HG03196 (cell line): ENCODE results near the gene ZNF446.
"Not testable (repeated sequence)": the region's sequence is repeated elsewhere in the genome, so short reads cannot be mapped to it uniquely, and the experiment has no call there.

Experiments used
- ATAC-seq: cut with Tn5 transposase; IDR thresholded peaks from one replicate; pipeline ENCODE4 v1.9.1; 2021; ENCODE audit not compliant: unreplicated experiment

The ZNF446 gene

DNA sequence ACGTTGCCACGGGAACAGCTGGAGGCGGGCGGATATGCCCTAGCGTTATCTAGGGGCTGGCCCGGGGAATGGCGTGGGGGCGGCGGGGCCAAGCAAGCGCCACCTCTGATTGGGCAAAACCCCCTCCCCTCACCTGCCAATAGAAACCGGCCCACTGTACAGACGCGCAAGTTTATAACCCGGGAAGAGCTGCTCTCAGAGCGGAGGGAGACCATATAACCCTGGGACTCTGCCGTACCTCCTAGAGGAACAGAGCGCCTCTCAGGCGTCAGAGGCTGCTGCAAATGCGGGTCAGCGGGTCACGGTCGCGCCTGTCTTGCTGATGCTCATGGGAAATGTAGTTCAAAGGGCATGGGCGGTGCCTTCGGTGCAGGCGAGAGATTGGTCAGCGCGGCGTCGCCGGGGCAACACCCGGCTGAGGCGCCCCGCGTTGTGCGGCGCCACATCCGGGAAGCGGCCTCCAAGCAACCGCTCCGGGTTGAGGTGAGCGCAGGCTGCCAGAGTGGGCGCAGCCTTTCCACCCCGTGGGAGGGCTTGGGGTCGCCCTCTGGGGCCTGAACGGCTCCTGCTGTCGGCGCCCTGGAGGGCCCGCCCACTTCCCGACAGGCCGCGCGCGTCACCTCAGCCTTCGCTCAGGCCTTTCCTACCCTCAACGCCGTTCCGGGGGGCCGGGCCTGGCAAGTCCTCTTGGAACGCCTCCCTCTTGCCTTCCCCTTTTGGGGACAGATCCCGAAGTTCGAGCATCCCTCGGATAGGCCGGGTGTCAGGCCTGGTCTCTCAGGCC, at the start of gene ZNF446:
ZNF446 (plus strand) TSS at position 639 of the 784 bp plus-strand sequence. CDS start 867 bp downstream, outside the sequence.
- ATAC-seq: peak; percentile 77

DNA sequence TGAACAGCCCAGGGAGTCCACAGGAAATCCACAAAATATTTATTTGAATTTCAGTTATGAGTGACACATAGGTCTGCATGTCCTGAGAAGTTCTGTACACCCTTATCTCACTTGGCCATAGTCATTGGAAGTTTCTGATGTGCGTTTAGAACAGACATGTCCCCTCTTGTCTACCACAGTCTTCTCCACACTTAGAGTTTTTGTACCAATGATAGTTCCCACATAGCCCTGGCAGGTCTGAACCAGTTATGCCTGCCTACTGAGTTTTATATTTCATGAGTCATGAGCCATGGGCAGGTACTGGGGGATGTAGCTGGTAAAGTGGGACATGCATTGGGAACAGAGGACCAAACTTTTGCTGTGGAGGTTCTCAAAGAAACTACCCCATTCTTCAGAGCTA, 47.5 kb upstream of the ZNF446 start:
- no peak for ATAC-seq

DNA sequence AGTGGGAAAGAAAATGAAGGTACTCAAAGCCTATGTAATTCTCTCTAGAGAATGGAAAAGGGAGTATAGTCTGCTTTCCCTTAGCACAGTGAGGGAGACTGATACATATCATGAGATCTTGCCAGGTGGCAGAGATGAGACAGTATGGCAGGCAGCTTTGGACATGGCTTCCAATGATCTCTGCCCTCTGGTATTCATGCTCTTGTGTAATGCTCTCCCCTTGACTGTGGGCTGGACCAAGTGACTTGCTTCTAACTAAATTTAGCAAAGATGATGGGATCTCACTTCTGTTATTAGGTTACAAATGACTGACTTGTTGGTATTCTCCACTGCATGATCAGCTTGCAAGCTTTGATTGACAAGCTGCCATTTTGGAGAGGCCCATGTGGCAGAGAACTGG, 46.4 kb upstream of the ZNF446 start:
- no peak for ATAC-seq

DNA sequence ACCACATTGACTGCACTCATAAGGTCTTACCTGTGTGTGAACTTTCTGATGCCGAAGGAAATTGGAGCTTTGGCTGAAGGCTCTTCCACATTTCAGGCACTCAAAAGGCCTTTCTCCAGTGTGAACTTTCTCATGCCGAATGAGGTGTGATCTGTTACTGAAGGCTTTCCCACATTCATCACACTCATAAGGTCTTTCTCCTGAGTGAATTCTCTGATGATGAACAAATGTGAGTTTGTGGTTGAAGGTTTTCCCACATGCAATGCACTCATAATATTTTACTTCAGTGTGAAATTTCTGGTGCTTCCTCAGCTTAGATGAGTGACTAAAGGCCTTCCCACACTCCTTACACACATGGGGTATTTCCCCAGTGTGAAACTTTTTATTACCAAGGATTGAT, 41.9 kb upstream of the ZNF446 start:
- ATAC-seq: no peak

DNA sequence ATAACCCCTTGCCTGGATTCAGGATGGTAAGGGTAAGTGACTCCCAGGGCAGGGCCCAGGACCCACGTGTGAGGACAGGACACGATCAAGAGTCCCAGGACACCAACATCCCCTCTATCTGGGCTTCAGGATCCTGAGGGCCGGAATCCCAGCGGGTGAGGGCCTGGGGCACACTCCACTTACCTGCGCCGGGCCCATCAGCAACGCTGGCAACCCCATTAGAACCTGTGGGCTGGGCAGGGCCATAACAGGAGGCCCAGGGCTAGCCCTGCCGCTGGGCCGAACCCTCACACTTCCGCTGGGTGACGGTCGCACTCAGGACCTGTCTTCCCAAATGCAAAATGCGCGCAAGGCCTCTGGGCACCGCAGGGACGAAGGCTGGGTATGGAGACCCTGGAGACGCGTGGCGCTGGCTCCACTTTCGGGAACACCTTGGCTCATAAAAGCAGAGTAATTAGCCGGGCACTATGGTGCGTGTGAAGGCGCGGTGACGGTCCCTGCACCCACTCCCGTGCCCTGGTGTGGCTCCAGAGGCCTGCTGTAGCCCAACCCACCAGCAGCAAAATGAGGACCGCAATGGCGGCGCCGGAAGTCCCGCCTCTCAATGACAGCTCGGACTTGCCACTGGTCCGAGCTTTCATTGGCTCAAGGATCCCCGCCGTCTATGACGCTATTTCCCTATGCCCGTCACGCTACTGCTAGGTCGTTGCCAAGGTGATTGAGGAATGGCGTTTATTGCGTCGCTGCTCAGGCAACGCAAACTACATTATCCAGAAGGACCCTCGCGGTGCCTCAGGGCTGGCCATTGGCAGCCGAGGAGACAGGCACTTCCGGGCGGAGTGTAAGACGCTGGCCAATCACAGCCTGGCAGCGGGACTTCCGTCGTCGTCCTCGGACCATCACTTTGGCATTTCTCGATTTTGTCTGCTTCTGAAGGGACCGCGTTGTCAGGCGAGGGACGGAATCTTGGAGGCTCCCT, 36.3 kb upstream of the ZNF446 start, which contains the start of gene ZNF132:
ZNF132 (minus strand) TSS at position 578 of the 979 bp plus-strand sequence; CDS start at position 246, 332 bp downstream.
- ATAC-seq: peak; percentile 96

DNA sequence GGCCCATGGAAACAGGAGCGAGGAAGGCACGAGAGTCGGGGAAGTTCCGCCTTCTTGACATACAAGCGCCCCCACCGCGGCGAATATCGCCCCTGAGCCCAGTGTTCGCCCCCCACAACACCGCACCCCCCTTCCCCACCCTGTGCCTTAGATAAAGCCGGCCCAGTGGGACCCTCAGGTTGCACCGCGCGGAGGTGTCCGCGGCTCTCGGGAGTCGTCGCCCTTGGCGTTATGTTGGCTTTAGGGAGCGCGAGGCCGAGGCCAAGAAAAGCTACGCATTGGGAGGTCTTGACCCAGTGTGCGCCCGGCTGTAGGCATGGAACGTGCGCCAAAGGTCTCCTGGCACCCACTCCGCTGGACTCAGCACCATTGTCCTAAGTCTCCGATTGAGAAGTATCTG, 35.6 kb upstream of the ZNF446 start:
- ATAC-seq: no peak

DNA sequence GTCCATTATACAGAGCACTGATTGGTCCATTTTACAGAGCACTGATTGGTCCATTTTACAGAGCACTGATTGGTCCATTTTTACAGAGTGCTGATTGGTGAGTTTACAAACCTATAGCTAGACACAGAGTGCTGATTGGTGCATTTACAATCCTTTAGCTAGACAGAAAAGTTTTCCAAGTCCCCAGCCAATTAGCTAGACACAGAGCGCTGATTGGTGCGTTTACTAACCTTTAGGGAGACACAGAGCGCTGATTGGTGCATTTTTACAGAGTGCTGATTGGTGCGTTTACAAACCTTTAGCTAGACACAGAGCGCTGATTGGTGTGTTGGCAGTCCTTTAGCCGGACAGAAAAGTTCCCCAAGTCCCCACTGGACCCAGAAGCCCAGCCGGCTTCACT, 33.2 kb upstream of the ZNF446 start:
- ATAC-seq: not testable (repeated sequence)

DNA sequence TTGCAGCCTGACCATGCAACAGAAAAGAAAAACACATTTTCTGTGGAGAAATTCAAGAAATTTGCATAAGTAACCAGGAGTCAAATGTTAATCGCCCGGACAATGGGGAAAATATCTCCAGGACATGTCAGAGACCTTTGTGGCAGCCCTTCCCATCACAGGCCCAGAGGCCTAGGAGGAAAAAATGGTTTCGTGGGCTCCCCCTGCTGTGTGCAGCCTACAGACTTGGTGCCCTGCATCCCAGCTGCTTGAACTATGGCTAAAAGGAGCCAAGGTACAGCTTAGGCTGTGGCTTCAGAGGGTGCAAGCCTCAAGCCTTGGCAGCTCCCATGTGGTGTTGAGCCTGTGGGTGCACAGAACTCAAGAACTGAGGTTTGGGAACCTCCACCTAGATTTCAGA, 27.3 kb upstream of the ZNF446 start:
- ATAC-seq: not testable (repeated sequence)

DNA sequence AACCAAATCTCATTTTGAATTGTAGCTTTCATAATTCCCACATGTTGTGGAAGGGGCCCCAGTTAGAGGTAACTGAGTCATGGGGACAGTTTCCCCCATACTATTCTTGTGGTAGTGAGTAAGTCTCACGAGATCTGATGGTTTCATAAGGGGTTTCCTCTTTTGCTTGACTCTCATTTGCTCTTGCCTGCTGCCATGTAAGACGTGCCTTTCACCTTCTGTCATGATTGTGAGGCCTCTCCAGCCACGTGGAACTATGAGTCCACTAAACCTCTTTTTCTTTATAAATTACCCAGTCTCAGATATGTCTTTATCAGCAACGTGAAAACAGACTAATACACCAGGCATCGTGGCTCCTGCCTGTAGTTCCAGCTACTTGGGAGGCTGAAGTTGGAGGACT, 26.2 kb upstream of the ZNF446 start:
- ATAC-seq: not testable (repeated sequence)

DNA sequence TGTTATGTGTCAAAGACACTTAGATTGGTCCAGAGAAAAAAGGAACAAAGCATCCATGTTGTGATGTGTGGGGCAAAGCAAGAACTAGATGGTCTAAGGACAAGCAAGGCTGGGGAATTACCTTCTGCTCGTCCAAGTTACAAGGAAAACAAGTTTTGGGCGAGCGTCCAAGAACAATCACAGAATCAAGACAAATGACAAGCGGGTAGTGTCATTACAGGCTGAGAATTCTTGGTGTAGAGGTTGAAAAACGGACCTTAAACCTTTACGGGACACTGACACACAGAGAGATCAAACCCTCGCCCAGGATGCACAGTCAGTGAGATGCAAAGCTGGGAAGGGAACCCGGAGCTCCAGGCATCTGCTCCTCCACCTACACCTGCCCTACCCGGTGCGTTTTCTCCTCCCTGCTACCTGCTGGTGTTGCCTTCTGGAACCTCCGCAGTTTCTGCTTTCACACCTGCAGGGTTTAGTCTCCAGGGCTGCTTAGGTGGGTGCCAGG, 25.2 kb upstream of the ZNF446 start:
- ATAC-seq: no peak

DNA sequence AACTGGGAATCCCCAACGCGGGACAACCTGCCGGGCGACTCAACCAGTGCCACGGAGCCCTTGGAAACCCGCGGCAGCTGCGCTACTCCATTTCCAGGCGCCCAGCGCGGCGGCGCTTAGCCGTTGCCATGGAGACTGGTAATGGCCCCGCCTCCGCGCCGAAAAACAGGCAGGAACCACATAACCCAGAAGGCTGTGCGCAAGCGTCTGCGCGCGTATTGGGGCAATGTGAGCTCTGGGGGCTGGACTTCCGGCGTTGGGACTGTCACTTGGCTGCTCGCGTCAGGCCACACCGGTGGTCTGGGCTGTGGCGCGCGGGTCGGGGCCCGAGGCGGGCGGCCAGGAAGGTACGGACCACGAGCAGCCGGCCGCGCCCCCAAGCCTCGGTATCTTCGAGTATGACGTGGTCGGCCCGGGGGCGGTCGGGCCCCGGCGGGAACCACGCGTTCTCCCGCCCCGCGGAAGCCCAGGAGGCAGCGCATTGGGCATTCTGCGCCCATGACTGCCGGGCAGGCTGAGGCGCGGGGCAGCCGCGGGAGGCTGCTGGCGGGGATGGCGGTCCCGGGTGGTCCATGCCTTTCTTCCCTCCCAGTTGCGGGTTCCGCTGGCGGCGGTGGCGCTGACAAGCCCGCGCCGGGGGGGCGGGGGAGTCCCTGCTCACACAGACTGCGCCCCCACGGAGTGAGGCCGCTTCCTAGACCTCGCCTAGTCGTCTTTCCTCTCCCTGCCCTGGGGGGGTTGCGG, 24.6 kb upstream of the ZNF446 start, which contains the start of gene ZNF324B:
ZNF324B (plus strand) TSS at position 265 of the 744 bp plus-strand sequence. CDS start 2,080 bp downstream, outside the sequence.
- ATAC-seq: peak; percentile 87

DNA sequence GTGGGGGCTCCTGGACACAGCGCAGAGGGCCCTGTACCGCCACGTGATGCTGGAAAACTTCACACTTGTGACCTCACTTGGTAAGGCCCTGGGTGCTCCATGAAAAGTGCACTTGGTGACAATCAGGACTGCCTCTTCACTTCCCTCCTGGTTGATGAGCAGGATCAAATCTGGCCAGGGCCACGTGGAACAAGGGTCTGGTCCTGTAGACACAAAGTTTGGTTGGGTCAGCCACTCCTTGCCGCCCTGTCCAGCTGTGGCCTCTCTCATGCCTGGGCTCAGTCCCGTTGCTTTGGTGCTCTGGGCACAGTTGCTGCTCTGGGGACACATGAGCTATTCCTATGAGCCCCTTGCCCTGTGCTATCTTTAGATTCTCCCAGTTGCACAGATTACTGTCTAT, 22.4 kb upstream of the ZNF446 start:
- no peak for ATAC-seq

DNA sequence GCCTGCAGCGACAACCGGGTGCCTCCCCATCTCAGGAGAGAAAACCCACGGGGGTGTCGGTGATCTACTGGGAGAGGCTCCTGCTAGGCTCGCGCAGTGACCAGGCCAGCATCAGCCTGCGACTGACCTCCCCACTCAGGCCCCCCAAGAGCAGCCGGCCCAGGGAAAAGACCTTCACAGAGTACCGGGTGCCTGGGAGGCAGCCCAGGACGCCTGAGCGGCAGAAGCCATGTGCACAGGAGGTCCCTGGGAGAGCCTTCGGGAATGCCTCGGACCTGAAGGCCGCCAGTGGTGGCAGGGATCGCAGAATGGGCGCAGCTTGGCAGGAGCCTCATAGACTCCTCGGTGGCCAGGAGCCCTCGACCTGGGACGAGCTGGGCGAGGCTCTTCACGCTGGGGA, 20.8 kb upstream of the ZNF446 start:
- no peak for ATAC-seq

DNA sequence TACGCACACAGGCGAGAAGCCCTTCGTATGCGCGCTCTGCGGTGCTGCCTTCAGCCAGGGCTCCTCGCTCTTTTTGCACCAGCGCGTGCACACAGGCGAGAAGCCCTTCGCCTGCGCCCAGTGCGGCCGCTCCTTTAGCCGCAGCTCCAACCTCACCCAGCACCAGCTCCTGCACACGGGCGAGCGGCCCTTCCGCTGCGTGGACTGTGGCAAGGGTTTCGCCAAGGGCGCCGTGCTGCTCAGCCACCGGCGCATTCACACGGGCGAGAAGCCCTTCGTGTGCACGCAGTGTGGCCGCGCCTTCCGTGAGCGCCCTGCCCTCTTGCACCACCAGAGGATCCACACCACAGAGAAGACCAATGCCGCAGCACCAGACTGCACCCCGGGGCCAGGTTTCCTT, 20.0 kb upstream of the ZNF446 start:
- ATAC-seq: no peak

DNA sequence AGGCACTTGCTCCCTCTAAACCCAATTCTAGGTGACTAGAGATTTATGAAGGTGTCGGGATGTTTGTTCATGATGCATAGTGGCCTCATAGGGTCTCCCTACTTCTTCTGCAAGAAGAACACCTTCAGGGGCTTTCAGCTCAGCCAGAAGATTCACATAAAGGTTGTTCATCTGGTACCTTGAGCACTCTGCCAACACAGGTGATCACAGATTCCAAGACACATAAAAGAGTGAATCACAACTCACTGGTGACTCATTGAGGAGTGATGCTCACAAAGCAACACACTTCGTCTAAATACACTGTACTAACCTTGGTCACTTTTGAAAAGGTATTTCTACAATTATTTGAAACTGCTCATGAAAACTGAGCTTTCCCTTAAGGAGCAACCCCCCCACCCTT, 16.1 kb upstream of the ZNF446 start:
- no peak for ATAC-seq

DNA sequence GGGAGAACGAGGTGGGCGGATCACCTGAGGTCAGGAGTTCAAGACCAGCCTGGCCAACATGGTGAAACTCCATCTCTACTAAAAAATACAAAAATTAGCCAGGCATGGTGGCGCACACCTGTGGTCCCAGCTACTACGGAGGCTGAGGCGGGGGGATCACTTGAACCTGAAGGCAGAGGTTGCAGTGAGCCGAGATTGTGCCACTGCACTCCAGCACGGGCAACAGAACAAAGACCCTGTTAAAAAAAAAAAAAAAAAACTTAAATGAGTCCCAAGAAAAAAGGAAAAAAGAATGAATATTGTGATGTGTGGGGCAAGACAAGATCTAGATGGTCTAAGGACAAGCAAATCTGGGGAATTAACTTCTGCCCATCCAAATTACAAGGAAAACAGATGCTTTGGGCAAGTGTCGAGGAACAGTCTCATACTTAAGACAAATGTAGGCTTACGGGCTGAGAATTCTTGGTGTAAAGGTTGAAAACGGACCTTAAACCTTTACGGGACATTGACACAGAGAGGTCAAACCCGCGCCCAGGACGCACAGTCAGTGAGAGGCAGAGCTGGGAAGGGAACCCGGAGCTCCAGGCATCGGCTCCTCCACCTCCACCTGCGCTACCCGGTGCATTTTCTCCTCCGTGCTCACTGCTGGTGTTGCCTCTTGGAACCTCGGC, 9.9 kb upstream of the ZNF446 start:
- ATAC-seq: peak; percentile 21

DNA sequence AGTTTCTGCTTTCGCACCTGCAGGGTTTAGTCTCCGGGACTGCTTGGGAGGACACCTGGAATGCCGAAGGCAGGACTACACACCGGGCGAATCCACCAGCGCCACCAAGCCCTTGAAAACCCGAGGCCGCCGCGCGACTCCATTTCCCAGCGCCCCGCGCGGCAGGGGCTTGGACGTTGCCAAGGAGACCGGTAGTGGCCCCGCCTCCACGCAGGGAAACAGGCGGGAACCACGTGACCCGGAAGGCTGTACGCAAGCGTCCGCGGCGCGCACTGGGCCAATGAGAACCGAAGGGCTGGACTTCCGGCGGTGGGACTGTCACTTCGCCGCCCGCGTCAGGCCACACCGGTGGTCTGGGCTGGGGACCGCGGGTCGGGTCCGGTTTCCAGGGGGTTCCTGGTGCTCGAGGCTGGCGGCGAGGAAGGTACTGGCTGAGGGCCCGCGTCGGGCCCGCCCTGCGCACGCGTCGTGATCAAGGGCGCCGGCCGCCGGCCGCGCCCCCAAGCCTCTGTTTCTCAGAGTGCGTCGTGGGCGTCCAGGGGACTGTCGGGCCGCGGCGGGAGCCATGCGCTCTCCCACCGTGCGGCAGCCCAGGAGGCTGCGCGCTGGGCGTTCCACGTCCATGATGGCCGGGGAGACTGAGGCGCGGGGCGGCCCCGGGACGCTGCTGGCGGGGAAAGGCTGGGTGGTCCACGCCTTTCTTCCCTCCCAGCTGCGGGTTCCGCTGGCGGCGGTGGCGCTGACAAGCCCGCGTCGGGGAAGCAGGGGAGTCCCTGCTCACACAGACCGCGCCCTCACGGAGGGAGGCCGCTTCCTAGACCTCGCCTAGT, 9.2 kb upstream of the ZNF446 start, which contains the start of gene ZNF324:
ZNF324 (plus strand) TSS at position 321 of the 830 bp plus-strand sequence. CDS start 2,106 bp downstream, outside the sequence.
- peak; percentile 89 for ATAC-seq

DNA sequence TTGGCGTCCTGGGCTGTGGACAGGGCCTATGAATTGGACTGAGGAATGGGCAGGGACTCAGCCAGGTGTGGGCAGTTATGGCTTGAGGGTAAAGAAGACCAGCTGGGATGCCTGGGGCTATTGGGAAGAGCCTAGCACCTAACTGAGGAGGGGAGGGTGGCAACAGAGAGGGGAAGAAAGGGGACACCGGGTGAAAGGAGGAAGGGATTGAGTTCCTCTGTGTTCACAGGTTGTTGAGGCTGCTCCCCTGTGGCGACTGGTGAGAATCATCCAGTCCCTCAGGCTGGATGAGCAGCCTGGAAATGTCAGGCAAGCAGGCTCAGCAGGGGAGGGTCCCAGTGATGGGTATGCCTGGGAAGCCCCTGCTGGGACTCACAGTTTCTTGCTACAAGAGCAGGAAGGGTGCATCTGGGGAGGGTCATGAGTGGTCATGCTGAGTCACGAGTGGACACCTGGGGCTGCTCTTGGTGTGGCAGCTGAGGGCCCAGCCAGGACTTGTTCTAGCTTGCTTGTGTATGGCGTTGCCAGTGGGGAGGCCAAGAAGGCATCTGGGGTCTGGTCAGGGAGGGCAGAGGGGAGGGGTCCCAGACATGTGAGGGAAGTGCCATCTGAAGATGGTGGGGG, 7.8 kb upstream of the ZNF446 start:
- ATAC-seq: no peak
